GM19328 (cell line): ENCODE data around the gene BAIAP3.

Experiments
- ATAC-seq: cut with Tn5 transposase; IDR thresholded peaks from one replicate; pipeline ENCODE4 v1.9.1; 2021; ENCODE audit warnings: mild to moderate bottlenecking, moderate library complexity; ENCODE audit not compliant: unreplicated experiment

The BAIAP3 gene

DNA sequence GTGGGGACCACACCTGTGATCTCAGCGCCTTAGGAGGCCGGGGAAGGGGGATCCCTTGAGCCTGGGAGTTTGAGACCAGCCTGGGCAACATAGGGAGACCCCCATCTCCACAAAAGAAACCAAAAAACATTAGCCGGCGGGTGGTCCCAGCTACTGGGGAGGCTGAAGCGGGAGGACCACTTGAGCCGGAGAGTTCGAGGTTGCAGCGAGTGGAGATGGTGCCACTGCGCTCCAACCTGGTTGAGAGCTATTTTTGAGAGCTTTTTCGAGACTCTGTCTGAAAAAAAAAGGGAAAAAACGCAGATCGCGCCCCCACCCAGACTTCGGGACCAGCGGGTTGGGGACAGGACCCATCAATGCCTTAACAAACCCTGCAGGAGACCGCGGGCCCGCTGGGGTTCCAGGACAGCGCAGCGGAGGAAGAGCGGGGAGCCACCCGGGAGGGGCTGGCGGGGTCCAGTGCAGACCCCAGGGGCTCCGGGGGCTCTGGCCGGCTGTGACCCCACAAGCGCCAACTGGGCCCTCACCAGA, 762 bp upstream of the BAIAP3 start:
- ATAC-seq: no peak

DNA sequence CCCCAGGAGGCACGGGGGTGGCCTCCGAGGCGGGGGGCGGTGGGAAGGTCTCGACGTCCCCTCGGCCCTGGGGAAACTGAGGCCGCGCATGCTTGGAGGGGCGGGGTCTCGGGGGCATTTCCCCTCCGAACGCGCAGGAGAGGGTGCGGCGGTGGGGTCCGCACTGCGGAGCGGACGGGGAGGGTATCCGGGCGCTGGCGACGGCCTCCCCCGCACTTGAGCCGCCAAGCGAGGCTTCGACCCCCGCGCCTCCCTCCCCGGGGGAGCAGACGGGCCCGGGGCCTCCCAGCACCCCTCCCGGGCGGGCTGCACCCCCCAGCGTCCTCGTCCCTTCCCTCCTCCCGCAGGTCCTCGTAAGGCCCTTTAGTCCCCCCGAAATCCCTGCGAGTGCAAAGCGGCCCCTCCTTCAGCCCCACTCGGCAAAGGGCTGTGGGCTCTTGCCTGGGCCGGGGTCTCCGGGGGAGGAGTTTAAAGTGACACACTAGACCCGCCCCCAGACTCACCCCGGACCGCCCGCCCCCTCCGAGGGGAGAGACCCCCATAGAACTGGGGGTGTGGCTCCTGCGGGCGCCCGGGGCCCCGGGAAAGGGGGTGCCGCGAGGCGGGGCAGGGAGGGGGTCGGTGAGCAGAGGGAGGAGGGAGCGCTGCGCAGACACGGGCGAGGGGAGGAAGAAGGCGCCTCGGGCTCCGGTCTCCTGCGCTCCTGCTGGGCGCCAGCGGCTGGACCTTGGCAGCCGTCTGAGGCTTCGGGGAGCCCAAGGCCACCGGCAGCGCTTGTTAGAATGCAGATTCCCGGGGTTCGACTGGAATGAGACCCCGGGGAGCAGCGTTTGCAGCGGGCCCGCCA, 632 bp downstream of the BAIAP3 start:
- ATAC-seq: no peak

DNA sequence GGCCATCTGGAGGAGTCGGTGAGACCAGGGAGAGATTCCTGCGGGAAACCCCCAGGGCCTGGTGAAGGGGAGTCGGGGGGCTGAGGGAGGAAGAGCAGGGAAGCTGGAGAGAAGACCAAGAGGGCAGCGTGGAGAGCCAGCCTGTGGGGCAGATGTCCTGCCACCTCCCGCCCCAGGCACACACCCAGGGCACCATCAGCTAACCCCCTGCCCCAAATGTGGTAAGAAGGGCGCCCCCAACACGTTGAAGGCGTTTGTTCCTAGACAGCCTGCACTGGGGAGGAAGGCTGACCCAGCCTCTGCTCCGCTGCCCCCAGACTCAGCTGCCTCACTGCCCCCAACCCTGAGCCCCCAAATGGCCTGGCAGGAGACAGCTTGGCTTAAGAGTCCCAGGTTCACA, 1.3 kb downstream of the BAIAP3 start:
- ATAC-seq: no peak

DNA sequence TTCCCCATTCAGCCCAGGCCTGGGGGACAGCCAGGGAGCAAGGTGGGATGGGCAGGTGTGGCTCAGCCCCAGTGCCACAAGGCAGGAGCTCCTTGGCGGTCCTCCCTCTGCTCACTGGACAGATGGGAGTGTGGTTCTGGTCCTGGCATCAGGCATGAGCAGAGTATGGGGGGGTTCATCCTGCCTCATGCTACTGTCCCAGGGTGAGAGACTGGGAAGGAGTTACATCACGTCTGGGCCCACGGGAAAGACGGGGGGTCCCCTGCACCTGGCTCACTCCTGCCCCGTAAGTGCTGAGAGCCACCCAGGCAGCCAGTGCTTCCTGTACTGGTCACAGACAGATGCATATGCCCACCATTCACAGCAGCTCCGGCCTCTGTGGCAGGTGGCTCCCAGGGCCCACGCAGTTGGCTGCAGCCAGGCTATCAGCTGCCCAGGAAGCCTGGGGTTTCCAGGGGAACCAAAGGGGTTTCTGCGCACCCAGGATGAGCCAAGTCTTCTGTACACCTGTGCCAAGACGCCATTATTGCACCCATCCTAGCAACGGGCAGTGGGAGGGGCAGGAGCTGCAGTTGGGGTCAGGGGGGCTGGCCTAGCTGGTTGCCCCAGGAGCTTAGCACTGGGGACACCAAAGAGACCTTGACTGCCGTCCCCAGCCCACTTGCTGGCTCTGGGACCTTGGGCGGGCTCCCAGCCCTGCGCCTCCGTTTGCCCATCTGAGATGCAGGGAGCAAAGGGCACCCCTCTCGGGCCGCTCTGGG, 1.9 kb downstream of the BAIAP3 start:
- ATAC-seq: no peak

DNA sequence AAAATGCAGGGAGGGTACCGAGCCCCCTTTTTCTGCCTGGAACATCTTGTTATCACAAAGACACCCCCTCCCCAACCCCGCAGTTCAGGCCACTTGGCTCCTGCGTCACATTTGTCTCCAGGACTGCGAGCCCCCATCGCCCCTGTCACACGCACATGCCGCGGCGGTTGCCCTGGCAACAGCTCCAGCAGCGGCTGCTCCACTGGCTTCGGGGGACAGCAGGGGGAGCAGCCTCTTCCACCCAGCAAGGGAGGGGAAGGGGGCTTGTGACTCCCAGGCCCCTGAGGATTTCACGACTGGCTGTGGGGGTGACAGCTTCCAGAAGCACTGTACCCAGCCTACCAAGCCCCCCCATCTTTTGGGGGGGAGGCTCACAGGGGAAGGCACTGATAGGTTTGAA, 2.6 kb downstream of the BAIAP3 start:
- no peak for ATAC-seq

DNA sequence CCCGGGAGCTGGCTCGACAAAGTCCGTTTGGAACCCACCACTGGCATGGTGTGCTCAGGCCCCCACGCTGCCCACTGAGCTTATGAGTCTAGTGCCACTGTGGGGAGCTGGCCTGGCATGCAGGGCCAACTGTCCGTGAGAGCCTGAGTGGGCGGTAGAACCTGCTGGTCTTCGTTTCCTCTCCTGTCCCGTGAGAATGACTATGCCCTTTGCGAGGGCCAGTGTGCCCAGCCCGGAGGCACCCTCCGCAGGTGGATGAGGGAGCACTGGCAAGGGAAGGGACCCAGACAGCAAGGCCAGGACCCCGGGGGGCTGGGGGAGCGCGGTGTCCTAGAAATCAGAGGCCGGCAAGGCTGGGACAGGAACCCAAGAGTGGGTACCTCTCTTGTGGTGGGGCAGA, 3.2 kb downstream of the BAIAP3 start:
- no peak for ATAC-seq

DNA sequence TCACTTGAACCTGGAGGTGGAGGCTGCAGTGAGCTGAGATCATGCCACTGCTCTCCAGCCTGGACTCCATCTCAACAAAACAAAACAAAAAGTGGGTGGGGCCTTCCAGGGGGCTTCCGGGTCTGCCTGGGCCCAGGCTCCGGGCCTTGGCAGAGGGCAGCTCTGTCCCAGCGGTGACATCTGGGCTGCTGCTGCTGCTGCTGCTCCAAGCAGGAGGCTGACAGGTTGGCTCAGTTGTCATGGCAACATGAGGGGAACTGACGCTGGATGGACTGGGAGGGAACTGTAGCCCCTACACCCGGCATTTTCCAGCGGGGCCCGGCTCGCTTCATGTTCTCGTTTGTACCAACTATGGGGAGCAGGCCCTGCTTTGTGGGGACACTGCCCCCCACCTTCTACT, 4.0 kb downstream of the BAIAP3 start:
- no peak for ATAC-seq

DNA sequence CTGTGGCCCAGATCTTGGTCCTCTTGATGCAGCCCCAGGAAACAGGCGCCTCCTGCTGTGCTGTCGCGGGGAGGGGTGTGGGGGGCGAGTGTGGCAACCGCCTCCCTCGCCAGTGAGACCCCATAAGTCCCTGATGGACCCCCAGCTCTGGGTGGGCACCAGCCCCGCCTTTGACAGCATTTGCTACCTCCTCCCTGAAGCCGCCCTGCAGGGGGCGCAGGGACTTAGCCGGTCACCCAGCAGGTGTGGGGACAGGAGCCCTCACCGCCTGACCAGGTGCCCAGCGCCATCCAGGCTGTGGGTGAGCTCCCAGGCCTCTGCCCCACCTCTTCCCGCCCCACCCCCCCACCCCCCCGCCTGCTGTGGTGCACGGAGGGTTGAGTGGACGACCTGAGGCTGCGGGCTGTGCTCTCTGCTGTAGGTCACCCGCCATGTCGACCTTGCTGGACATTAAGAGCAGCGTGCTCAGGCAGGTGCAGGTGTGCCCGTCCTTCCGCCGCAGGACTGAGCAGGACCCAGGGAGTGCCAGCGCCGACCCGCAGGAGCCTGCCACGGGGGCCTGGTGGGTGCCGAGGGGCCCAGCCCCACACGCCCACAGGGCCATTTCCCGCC, 4.8 kb downstream of the BAIAP3 start:
- no peak for ATAC-seq

DNA sequence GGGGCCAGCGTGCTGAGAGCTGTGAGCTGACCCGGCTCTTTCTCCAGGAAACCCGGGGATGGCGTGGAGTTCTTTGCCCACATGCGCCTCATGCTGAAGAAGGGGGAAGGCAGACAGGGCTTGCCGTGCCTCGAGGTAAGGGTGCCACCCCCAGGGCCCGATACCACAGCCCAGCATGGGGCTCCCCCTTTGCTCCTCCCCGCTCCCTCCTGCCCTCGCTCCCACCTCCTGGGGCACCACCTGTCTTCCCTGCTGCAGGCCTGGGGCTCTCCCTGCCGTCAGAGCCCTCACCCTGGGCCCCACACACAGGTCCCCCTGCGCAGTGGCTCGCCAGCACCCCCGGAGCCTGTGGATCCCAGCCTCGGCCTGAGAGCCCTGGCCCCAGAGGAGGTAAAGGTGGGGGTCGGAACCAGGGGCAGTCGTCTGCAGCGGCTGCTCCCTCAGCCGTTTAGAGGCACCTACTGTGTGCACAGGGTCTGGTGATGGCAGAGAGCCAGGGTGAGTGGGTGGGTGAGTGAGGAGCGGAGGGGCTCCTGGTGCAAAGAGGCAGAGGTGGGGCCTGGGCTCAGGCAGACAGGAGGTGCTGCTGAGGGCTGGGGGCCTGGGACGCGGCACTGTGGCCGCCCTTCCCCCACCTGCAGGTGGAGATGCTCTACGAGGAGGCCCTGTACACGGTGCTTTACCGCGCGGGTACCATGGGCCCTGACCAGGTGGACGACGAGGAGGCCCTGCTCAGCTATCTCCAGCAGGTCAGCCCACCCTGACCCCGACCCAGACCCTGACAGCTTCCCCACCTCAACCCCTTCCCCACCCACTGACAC, 5.6 kb downstream of the BAIAP3 start:
- no peak for ATAC-seq

DNA sequence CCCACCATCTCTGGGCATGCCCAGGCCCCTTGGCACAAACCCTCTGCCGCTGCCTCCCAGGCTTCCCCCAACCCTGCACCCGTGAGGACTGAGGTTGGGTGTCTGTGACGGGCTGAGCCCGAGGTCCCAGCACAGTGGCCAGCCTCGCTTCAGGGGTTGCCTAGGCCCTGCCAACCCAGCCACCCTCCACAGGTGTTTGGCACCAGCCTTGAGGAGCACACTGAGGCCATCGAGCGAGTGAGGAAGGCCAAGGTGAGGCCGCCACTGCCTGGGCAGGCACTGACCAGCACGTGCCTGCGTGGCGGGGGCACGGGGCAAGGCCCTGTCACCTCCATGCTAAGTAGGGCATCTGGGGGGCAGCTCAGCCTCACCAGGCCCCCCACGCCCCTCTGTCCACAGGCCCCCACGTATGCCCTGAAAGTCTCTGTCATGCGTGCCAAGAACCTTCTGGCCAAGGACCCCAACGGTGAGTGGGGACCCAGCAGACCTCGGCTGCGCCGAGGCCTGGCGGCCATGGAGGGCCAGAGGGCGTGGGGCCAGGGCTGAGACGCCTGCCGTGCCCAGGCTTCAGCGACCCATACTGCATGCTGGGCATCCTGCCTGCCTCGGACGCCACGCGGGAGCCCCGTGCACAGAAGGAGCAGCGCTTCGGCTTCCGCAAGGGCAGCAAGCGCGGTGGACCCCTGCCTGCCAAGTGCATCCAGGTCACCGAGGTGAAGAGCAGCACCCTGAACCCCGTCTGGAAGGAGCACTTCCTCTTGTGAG, 7.5 kb downstream of the BAIAP3 start:
- no peak for ATAC-seq

DNA sequence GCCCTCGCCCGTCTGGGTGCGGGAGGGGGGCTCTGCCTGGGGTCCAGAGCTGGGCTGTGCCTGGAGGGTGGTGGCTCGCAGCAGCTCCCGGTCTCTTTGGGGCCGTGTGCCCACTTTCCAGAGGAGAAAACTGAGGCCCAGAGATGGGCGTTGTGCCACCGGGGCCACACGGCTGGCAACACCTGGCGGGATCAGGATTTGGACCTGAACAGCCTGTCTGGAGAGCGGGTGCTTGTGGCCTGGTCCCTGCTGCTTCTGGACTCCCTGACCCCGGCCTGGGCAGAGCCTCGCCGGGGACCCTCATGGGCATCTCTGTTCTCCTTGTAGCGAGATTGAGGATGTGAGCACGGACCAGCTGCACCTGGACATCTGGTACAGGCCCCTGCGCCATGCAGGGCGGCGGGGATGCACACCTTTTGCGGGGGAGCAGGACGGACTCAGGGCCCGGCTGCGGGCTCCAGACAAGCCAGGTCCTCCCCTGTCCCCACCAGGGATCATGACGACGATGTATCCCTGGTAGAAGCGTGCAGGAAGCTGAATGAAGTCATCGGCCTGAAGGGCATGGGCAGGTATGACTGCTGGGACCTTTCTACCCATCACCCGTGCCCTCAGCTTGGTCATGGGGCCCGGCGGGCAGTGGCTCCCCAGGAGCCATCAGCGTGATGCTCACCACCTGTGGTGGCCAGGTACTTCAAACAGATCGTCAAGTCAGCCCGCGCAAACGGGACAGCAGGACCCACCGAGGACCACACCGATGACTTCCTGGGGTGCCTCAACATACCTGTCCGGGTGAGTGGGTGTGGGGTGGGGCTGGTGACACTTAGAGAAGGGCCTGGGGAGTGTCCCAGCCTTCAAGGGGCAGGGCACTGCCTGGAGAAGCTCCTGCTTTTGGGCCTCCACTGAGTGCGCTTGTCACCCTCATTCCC, 8.3 kb downstream of the BAIAP3 start:
- no peak for ATAC-seq

DNA sequence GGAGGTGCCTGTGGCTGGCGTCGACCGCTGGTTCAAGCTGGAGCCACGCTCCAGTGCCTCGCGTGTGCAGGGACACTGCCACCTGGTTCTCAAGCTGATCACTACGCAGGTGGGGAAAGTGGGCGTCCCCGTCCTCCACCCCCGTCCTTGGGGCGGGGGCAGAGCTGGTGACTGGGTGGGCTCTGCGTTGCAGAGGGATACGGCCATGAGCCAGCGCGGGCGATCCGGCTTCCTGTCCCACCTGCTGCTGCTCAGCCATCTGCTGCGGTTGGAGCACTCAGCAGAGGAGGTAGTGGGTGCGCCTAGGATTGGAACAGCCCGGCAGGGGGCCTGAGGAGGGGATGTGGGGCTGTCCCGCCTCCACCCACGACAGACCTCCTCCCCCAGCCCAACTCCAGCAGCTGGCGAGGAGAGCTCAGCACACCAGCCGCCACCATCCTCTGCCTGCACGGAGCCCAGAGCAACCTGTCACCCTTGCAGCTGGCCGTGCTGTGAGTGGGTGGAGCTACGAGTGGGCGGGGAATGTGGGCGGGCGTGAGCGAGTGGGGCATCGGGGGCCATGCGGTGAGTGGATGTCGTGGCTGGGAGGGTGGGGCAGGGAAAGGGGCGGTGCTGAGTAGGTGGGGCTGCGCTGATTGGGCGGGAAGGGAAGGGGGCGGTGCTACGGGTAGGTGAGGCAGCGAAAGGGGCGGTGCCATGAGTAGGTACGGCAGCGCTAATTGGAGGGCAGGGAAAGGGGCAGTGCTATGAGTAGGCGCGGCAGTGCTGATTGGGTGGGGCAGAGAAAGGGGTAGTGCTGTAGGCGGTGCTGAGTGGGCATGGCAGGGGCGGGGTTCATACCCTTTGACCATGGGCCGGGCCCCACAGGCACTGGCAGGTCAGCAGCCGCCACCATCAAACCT, 9.3 kb downstream of the BAIAP3 start:
- ATAC-seq: peak; percentile 92

DNA sequence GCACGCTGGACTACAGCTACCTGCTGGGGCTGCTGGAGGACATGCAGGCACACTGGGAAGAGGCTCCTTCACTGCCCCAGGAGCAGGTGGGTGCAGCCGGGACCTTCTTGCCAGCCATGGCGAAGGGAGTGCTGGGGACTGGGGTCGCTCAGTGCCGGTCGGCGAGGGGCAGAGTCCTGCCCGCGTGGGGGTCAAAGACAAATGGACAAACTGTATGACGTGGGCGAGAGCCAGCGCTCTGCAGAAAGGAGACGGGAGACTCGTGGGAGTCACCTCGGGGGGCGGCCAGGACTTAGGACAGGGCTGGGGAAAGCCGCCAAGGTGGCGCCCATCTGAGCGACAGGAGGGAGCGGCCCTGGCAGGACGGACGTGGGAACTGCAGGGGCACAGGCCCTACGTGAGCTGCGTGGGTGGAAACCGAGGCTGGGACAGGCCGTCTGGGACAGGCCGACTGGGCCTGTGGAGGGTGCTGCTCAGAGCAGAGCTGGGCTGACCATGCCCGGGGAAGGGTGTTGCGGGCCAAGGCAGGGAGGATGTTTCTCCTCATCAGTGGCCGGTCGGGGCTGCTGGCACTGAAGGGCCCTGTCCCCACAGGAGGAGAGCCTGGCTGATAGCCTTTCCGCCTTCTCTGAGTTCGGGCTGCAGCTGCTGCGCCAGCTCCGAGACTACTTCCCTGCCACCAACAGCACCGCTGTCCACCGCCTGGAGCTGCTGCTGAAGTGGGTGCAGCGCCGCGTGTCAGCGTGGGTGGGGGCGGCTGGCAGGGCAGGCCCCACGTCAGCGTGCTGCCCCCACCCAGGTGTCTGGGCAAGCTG, 10.2 kb downstream of the BAIAP3 start:
- no peak for ATAC-seq

DNA sequence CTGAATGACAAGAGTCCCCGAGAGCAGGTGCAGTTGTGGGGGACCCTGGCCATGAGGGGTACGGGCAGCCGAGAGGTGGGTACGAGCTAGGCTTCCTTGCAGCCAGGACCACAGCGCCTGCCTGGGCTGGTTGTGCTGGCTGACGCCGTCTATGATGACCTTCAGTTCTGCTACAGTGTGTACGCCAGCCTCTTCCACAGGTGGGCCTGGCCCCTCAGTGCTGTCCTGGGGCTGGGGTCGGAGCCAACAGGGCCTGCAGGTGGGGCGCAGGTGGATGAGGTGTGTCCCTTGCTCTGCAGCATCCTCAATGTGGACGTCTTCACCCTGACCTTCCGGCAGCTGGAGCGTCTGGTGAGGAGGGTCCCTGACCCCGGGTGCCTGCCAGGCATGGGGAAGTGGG, 11.1 kb downstream of the BAIAP3 start:
- no peak for ATAC-seq

DNA sequence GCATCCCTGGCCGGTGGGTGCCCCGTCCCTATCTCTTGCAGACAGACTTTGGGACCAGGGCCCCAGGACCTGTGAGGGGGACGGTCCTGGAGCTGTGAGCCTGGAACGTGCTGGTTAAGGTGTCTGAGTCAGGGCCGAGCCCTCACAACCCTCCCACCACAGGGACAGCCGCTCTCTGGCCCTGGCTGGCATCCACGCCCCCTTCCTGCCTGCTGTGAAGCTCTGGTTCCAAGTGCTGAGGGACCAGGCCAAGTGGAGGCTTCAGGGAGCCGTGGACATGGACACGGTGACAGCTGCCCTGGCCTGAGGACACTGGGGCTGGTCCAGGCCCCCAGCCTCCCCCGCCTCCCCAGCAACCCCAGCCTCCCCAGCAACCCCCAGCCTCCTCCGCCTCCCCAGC, 11.6 kb downstream of the BAIAP3 start:
- ATAC-seq: no peak

DNA sequence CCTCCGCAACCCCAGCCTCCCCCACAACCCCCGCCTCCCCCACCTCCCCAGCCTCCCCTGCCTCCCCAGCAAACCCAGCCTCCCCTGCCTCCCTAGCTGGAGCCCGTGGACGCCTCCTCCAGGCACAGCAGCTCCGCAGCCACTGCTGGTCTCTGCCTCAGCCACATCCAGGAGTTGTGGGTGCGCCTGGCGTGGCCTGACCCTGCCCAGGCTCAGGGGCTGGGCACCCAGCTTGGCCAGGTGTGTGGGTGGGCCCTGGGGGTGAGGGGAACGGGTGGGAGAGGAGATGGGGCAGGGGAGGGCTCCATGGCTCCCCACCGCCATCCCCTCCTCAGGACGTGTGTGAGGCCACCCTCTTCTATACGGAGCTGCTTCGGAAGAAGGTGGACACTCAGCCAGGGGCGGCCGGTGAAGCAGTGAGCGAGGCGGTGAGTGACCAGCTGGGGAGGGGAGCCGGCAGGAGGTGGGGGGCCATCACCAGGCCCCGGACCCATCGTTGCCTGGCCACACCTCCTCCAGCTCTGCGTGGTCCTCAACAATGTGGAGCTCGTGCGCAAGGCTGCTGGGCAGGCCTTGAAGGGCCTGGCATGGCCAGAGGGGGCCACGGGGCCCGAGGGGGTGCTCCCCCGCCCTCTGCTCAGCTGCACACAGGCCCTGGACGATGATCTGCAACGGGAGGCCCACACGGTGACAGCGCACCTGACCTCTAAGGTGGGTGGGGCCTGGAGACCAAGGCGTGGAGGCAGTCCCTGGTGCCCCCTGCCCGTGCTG, 12.4 kb downstream of the BAIAP3 start:
- no peak for ATAC-seq
